GM18858 (cell line): Measurements from ENCODE around the gene CHI3L1.
"Not testable (repeated sequence)": the region's sequence is repeated elsewhere in the genome, so short reads cannot be mapped to it uniquely, and the experiment has no call there.

ENCODE experiments used
- ATAC-seq: cut with Tn5 transposase; IDR thresholded peaks from one replicate; pipeline ENCODE4 v1.9.1; 2021; ENCODE audit not compliant: unreplicated experiment

The CHI3L1 gene

GRCh38 chr1:203186446-203187303 lies at the start of gene CHI3L1:
Gene CHI3L1 (minus strand): TSS chr1:203186704. CDS start chr1:203186623, 81 bp downstream.
- no peak for ATAC-seq

GRCh38 chr1:203234901-203235300 lies 48.4 kb upstream of the CHI3L1 start:
- not testable (repeated sequence) for ATAC-seq

- ATAC-seq: no peak
These were observed 43.1 kb upstream of the CHI3L1 start, which contains the start of gene CHIT1 for GRCh38 chr1:203229471-203230135. Gene CHIT1 (minus strand): TSS chr1:203229673. CDS start chr1:203229636, 37 bp downstream.

GRCh38 chr1:203228670-203229069 lies 42.2 kb upstream of the CHI3L1 start:
- ATAC-seq: no peak

- no peak for ATAC-seq
These were observed 41.0 kb upstream of the CHI3L1 start for GRCh38 chr1:203227371-203228083.

- no peak for ATAC-seq
These were observed 38.6 kb upstream of the CHI3L1 start for GRCh38 chr1:203225071-203225470.

- ATAC-seq: no peak
These were observed 36.7 kb upstream of the CHI3L1 start for GRCh38 chr1:203223012-203223775.

GRCh38 chr1:203219934-203220333 lies 33.4 kb upstream of the CHI3L1 start:
- ATAC-seq: no peak

GRCh38 chr1:203219171-203219570 lies 32.7 kb upstream of the CHI3L1 start:
- ATAC-seq: no peak

- ATAC-seq: no peak
These were observed 31.2 kb upstream of the CHI3L1 start for GRCh38 chr1:203217668-203218067.

- ATAC-seq: no peak
These were observed 30.7 kb upstream of the CHI3L1 start for GRCh38 chr1:203217139-203217655.

- ATAC-seq: no peak
These were observed 30.0 kb upstream of the CHI3L1 start for GRCh38 chr1:203216274-203217138.

GRCh38 chr1:203215573-203215972 lies 29.1 kb upstream of the CHI3L1 start:
- ATAC-seq: no peak

GRCh38 chr1:203214871-203215270 lies 28.4 kb upstream of the CHI3L1 start:
- no peak for ATAC-seq

GRCh38 chr1:203213126-203213525 lies 26.6 kb upstream of the CHI3L1 start:
- ATAC-seq: no peak

GRCh38 chr1:203211812-203212211 lies 25.3 kb upstream of the CHI3L1 start:
- ATAC-seq: no peak

GRCh38 chr1:203210988-203211387 lies 24.5 kb upstream of the CHI3L1 start:
- no peak for ATAC-seq

GRCh38 chr1:203210350-203210749 lies 23.8 kb upstream of the CHI3L1 start:
- ATAC-seq: no peak

GRCh38 chr1:203208181-203208580 lies 21.7 kb upstream of the CHI3L1 start:
- no peak for ATAC-seq

GRCh38 chr1:203207751-203208150 lies 21.2 kb upstream of the CHI3L1 start:
- no peak for ATAC-seq
